Measurements from ENCODE around the gene ARHGEF6. TPM values are rescaled to one million over a fixed set of nuclear protein-coding genes. Genes with fewer than 3 reads are reported as not detected.
A peak's percentile ranks its signal among the peaks of the same experiment; 100 is the strongest.

Gene ARHGEF6
- total and polyA plus RNA-seq, 12 donors: 9.1 to 37.9 (median 25.0) TPM

DNA sequence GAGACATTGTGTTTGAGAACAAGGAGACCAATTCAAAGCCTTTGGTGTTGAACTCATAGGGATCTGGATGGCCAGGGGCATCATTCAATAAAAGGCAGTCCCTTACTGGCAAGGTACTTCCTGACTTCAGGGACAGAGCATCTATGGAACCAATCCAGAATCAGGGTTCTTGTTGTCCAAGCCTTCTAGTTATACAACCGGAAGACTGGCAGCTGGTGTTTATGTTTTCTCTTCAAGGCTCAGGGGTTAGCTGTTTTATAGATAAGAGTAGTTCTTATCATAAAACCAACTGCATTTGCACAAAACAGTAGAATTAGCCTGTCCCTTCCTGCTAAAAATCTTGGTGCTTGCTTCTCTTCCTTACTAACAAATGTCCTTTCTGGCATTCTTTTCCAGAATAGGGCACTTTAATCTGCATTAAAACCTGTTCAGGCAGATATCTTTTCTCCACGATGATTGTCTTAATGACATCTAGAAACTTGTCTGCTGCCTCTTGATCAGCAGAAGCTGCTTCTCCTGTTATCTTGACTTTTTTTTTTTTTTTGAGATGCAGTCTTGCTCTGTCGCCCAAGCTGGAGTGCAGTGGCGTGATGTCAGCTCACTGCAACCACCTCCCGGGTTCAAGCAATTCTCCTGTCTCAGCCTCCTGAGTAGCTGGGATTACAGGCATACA lies 38.4 kb upstream of the ARHGEF6 start:
- WGBS, 4 donors: 52 to 72% (median 56%) methylated on average over 5 of the region's 5 CpGs

GRCh38 chrX:136816975-136817374 lies 36.2 kb upstream of the ARHGEF6 start:
- no peak overlapping the region for H3K4me3 ChIP-seq
- H3K9me3 ChIP-seq (replicated peaks in 1 of 3): no peaks in the 10 kb centered on the region
- H3K27ac ChIP-seq: no peak overlapping the region
- peaks cover 0 to 11% of the 10 kb centered on the region in 2 donors for H3K4me1 ChIP-seq (replicated peaks in 1 of 2)
- WGBS, 4 donors: 60 to 79% (median 69%) methylated on average over 3 of the region's 3 CpGs
- DNase-seq: no peak
- no peaks in the 10 kb centered on the region for H3K27me3 ChIP-seq
- H3K36me3 ChIP-seq (replicated peaks in 1 of 2): no peaks in the 10 kb centered on the region
- TF ChIP-seq, protein P1, sequence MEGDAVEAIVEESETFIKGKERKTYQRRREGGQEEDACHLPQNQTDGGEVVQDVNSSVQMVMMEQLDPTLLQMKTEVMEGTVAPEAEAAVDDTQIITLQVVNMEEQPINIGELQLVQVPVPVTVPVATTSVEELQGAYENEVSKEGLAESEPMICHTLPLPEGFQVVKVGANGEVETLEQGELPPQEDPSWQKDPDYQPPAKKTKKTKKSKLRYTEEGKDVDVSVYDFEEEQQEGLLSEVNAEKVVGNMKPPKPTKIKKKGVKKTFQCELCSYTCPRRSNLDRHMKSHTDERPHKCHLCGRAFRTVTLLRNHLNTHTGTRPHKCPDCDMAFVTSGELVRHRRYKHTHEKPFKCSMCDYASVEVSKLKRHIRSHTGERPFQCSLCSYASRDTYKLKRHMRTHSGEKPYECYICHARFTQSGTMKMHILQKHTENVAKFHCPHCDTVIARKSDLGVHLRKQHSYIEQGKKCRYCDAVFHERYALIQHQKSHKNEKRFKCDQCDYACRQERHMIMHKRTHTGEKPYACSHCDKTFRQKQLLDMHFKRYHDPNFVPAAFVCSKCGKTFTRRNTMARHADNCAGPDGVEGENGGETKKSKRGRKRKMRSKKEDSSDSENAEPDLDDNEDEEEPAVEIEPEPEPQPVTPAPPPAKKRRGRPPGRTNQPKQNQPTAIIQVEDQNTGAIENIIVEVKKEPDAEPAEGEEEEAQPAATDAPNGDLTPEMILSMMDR (IDR thresholded peaks at IDR 0.05): no peak
- no peak for TF ChIP-seq POLR2A (IDR thresholded peaks at IDR 0.05)
- intact Hi-C loops (cut with DNase I): no loop called here

More for the DNA sequence above, 38.4 kb upstream of the ARHGEF6 start:
- no peaks in the 10 kb centered on the region for H3K36me3 ChIP-seq (replicated peaks in 1 of 2)
- no peak overlapping the region for H3K27ac ChIP-seq
- no peaks in the 10 kb centered on the region for H3K9me3 ChIP-seq (replicated peaks in 1 of 3)
- intact Hi-C loops (cut with DNase I): no loop called here
- H3K27me3 ChIP-seq: no peaks in the 10 kb centered on the region
- no peak overlapping the region for H3K4me3 ChIP-seq
- no peak for DNase-seq
- H3K4me1 ChIP-seq (replicated peaks in 1 of 2): peaks cover 0 to 5% of the 10 kb centered on the region in 2 donors
- TF ChIP-seq, protein P1 (IDR thresholded peaks at IDR 0.05): no peak
- TF ChIP-seq POLR2A (IDR thresholded peaks at IDR 0.05): no peak

- Histone ChIP-seq H3K36me3 (replicated peaks in 1 of 2) (no peaks in the 10 kb centered on the region), H3K27me3 (peaks cover 5% of the 10 kb centered on the region), H3K27ac (no peak overlapping the region), H3K9me3 (replicated peaks in 1 of 3) (no peaks in the 10 kb centered on the region), H3K4me1 (replicated peaks in 1 of 2) (peaks cover 0 to 12% of the 10 kb centered on the region in 2 donors), H3K4me3 (no peak overlapping the region)
- intact Hi-C loops (cut with DNase I): no loop called here
- TF ChIP-seq, protein P1 (IDR thresholded peaks at IDR 0.05): no peak
- no peak for TF ChIP-seq POLR2A (IDR thresholded peaks at IDR 0.05)
- 42 to 100% (median 67%) methylated on average over 3 of the region's 3 CpGs for WGBS, 4 donors
- no peak for DNase-seq
Observed at GRCh38 chrX:136814847-136815750, 34.4 kb upstream of the ARHGEF6 start.

- peak overlapping the region in 1 of 5 donors; percentile 39 for H3K27ac ChIP-seq
- 37 to 63% (median 45%) methylated on average over 1 of the region's 1 CpG; no CpG with 5 or more reads in 1 of the 4 donors for WGBS, 4 donors
Observed at GRCh38 chrX:136812286-136812685, 31.6 kb upstream of the ARHGEF6 start.

More at GRCh38 chrX:136812286-136812685, 31.6 kb upstream of the ARHGEF6 start:
- peaks cover 5% of the 10 kb centered on the region for H3K27me3 ChIP-seq
- TF ChIP-seq POLR2A (IDR thresholded peaks at IDR 0.05): no peak
- TF ChIP-seq, protein P1 (IDR thresholded peaks at IDR 0.05): no peak
- no peaks in the 10 kb centered on the region for H3K36me3 ChIP-seq (replicated peaks in 1 of 2)
- no peak overlapping the region for H3K4me3 ChIP-seq
- no peak for DNase-seq
- no peaks in the 10 kb centered on the region for H3K9me3 ChIP-seq (replicated peaks in 1 of 3)
- H3K4me1 ChIP-seq (replicated peaks in 1 of 2): peaks cover 0 to 7% of the 10 kb centered on the region in 2 donors
- intact Hi-C loops (cut with DNase I): no loop called here

Measured in adrenal gland (tissue), 12 donors.